SK-N-SH treated with all-trans-retinoic acid at 6 μM for 48 hours (cell line): ENCODE results near the gene B3GNT7.

ENCODE experiments used
- ATAC-seq: fragments of 200-7000 bp; cut with Tn5 transposase; 3 replicates; pipeline ENCODE4 v1.9.1; 2020; ENCODE audit warnings: mild to moderate bottlenecking, moderate library complexity
- ARNTL ChIP-seq: fragments of 450-650 bp; formaldehyde crosslinking; IDR thresholded peaks from 2 replicates; pipeline ENCODE4 v1.5.0; 2020; ENCODE audit warnings: low read depth, mild to moderate bottlenecking, moderate library complexity, borderline replicate concordance
- BACH2 ChIP-seq: fragments of 250-450 bp; sonication (Bioruptor Pico); IDR thresholded peaks from 2 replicates; pipeline ENCODE4 v1.9.0; 2021; ENCODE audit warnings: mild to moderate bottlenecking, borderline replicate concordance
- CREB5 ChIP-seq: fragments of 250-450 bp; sonication (Bioruptor Pico); IDR thresholded peaks from 2 replicates; pipeline ENCODE4 v1.5.1; 2020; ENCODE audit warnings: low read depth, mild to moderate bottlenecking, moderate library complexity
- CSDC2 ChIP-seq: fragments of 250-450 bp; sonication (Bioruptor Pico); IDR thresholded peaks from 2 replicates; pipeline ENCODE4 v1.5.0; 2020; ENCODE audit warnings: mild to moderate bottlenecking, moderate library complexity
- CSRNP3 ChIP-seq: fragments of 250-450 bp; sonication (Bioruptor Pico); IDR thresholded peaks from 2 replicates; pipeline ENCODE4 v1.5.1; 2021; ENCODE audit warnings: mild to moderate bottlenecking, moderate library complexity
- ESRRG ChIP-seq: fragments of 250-450 bp; sonication (Bioruptor Pico); IDR thresholded peaks from 2 replicates; pipeline ENCODE4 v1.6.1; 2021; ENCODE audit warnings: mild to moderate bottlenecking
- GLIS3 ChIP-seq: fragments of 250-450 bp; sonication (Bioruptor Pico); IDR thresholded peaks from 2 replicates; pipeline ENCODE4 v1.5.0; 2020; ENCODE audit warnings: mild to moderate bottlenecking, moderate library complexity
- ISL1 ChIP-seq: fragments of 250-450 bp; sonication (Bioruptor Pico); IDR thresholded peaks from 2 replicates; pipeline ENCODE4 v2.1.2; 2022; ENCODE audit warnings: mild to moderate bottlenecking, moderate library complexity
- OSR1 ChIP-seq: fragments of 250-450 bp; sonication (Bioruptor Pico); IDR thresholded peaks from 2 replicates; pipeline ENCODE4 v1.8.0; 2022; ENCODE audit warnings: moderate library complexity, mild to moderate bottlenecking, inconsistent platforms
- PATZ1 ChIP-seq: fragments of 250-450 bp; sonication (Bioruptor Pico); IDR thresholded peaks from 2 replicates; pipeline ENCODE4 v1.8.0; 2020; ENCODE audit warnings: mild to moderate bottlenecking, moderate library complexity, borderline replicate concordance
- POU6F1 ChIP-seq: fragments of 250-450 bp; sonication (Bioruptor Pico); IDR thresholded peaks from 2 replicates; pipeline ENCODE4 v1.8.0; 2021; ENCODE audit warnings: low read depth, mild to moderate bottlenecking, moderate library complexity, borderline replicate concordance
- RARB ChIP-seq: fragments of 250-450 bp; sonication (Bioruptor Pico); IDR thresholded peaks from 2 replicates; pipeline ENCODE4 v1.8.0; 2021; ENCODE audit warnings: mild to moderate bottlenecking, moderate library complexity
- SNAI2 ChIP-seq: fragments of 250-450 bp; sonication (Bioruptor Pico); IDR thresholded peaks from 2 replicates; pipeline ENCODE4 v1.5.0; 2020; ENCODE audit warnings: mild to moderate bottlenecking, moderate library complexity
- TCF4 ChIP-seq: fragments of 250-450 bp; sonication (Bioruptor Pico); IDR thresholded peaks from 2 replicates; pipeline ENCODE4 v1.8.0; 2021; ENCODE audit warnings: mild to moderate bottlenecking, moderate library complexity, borderline replicate concordance
- TOX ChIP-seq: fragments of 250-450 bp; sonication (Bioruptor Pico); IDR thresholded peaks from 2 replicates; pipeline ENCODE4 v1.8.0; 2021; ENCODE audit warnings: mild to moderate bottlenecking, moderate library complexity, borderline replicate concordance
- TSHZ2 ChIP-seq: fragments of 250-450 bp; sonication (Bioruptor Pico); IDR thresholded peaks from 2 replicates; pipeline ENCODE4 v1.5.0; 2020; ENCODE audit warnings: mild to moderate bottlenecking, moderate library complexity
- ZC3H10 ChIP-seq: fragments of 250-450 bp; sonication (Bioruptor Pico); IDR thresholded peaks from 2 replicates; pipeline ENCODE4 v1.5.1; 2021; ENCODE audit warnings: mild to moderate bottlenecking, moderate library complexity
- ZFP30 ChIP-seq: fragments of 450-650 bp; formaldehyde crosslinking; IDR thresholded peaks from 2 replicates; pipeline ENCODE4 v1.5.0; 2022; ENCODE audit warnings: mild to moderate bottlenecking, moderate library complexity
- ZNF565 ChIP-seq: fragments of 450-650 bp; formaldehyde crosslinking; conservative IDR thresholded peaks from 2 replicates; pipeline ENCODE4 v1.5.0; 2020; ENCODE audit warnings: low read depth, mild to moderate bottlenecking, moderate library complexity
- ZNF8 ChIP-seq: fragments of 450-650 bp; formaldehyde crosslinking; IDR thresholded peaks from 2 replicates; pipeline ENCODE4 v1.5.0; 2020; ENCODE audit warnings: mild to moderate bottlenecking, moderate library complexity

Gene B3GNT7

GRCh38 chr2:231380991-231381847 is 14.3 kb upstream of the B3GNT7 start:
- ATAC-seq, result no peak
- TF ChIP-seq BACH2 (no peak), CSRNP3 (no peak), CREB5 (CRISPR knock-in tag) (no peak), ESRRG (no peak), ISL1 (no peak), GLIS3 (no peak), TSHZ2 (CRISPR knock-in tag) (no peak), PATZ1 (CRISPR knock-in tag) (no peak), OSR1 (CRISPR knock-in tag) (no peak), SNAI2 (CRISPR knock-in tag) (no peak), TCF4 (CRISPR knock-in tag) (no peak), ZNF565 (no peak), RARB (CRISPR knock-in tag) (no peak), ZC3H10 (CRISPR knock-in tag) (no peak), TOX (CRISPR knock-in tag) (no peak), POU6F1 (no peak), CSDC2 (CRISPR knock-in tag) (no peak), ZFP30 (CRISPR knock-in tag) (no peak), ARNTL (CRISPR knock-in tag) (no peak)

GRCh38 chr2:231382116-231382515 is 13.4 kb upstream of the B3GNT7 start:
- no peak for TF ChIP-seq ZNF565
- TF ChIP-seq SNAI2 (CRISPR knock-in tag), result no peak
- TF ChIP-seq ZNF8 (CRISPR knock-in tag), result no peak
- TF ChIP-seq OSR1 (CRISPR knock-in tag), result no peak
- no peak for TF ChIP-seq TSHZ2 (CRISPR knock-in tag)
- TF ChIP-seq, all 23 proteins: peak for 0

More at GRCh38 chr2:231382116-231382515, 13.4 kb upstream of the B3GNT7 start:
- no peak for ATAC-seq
